IMR-90 (cell line): ENCODE results near the gene UBN1. TPM values are rescaled to one million over a fixed set of nuclear protein-coding genes. Genes with fewer than 3 reads are reported as not detected.
A peak's percentile ranks its signal among the peaks of the same experiment; 100 is the strongest.

Experiments
- ATAC-seq: fragments of 200-7000 bp; cut with Tn5 transposase; 2 replicates; pipeline ENCODE4 v1.9.1; 2020; ENCODE audit warnings: low read depth, mild to moderate bottlenecking, moderate library complexity
- BruUV-seq: library from RNA; stranded (reverse); fragments of 400-500 nt; replicated peaks from 2 replicates; lab custom pipeline; 2021; lab: Mats Ljungman, UMichigan
- CTCF ChIA-PET: fragments of 300-600 bp; formaldehyde crosslinking; extraction: SDS; loops from one replicate; lab custom pipeline; 2021; ENCODE audit warnings: antibody characterized with exemption; lab: Yijun Ruan, JAX
- POLR2A ChIA-PET: fragments of 300-600 bp; sonication (Branson Sonifier 250); formaldehyde crosslinking; loops from one replicate; lab custom pipeline; 2022; ENCODE audit warnings: antibody characterized with exemption; ENCODE audit not compliant: unreplicated experiment; lab: Charles Lee
- DNase-seq: peaks from one replicate; pipeline ENCODE4 v3.0.0; 2013
- H2AFZ ChIP-seq: replicated peaks from 2 replicates; pipeline ENCODE3; 2013; ENCODE audit warnings: low read length, mild to moderate bottlenecking; ENCODE audit not compliant: poor library complexity
- H2AK5ac ChIP-seq: 2 replicates; pipeline ENCODE4 v1.6.1; 2013; ENCODE audit warnings: low read depth, low read length, inconsistent platforms
- H2AK9ac ChIP-seq: replicated peaks from 2 replicates; pipeline ENCODE3; 2013; ENCODE audit warnings: mild to moderate bottlenecking, low read depth, low read length, moderate library complexity; ENCODE audit not compliant: poor library complexity
- H2BK120ac ChIP-seq: 2 replicates; pipeline ENCODE4 v1.6.1; 2013; ENCODE audit warnings: low read depth, low read length, inconsistent platforms
- H2BK15ac ChIP-seq: 3 replicates; pipeline ENCODE4 v1.6.1; 2013; ENCODE audit warnings: low read depth, low read length, inconsistent platforms
- H2BK20ac ChIP-seq: 2 replicates; pipeline ENCODE4 v1.6.1; 2013; ENCODE audit warnings: low read depth, mild to moderate bottlenecking, inconsistent platforms, low read length, moderate library complexity
- H2BK5ac ChIP-seq: 2 replicates; pipeline ENCODE4 v1.6.1; 2013; ENCODE audit warnings: mild to moderate bottlenecking, low read depth, low read length, inconsistent platforms; ENCODE audit not compliant: poor library complexity, severe bottlenecking
- H3K14ac ChIP-seq: replicated peaks from 2 replicates; pipeline ENCODE4 v1.6.1; 2013; ENCODE audit warnings: low read depth, low read length, inconsistent platforms
- H3K18ac ChIP-seq: 2 replicates; pipeline ENCODE4 v1.6.1; 2013; ENCODE audit warnings: low read depth, low read length, control low read depth
- H3K23ac ChIP-seq: 2 replicates; pipeline ENCODE4 v1.6.1; 2013; ENCODE audit warnings: low read depth, low read length, inconsistent platforms
- H3K27ac ChIP-seq: 2 replicates; pipeline ENCODE4 v1.5.1; 2013; ENCODE audit warnings: mild to moderate bottlenecking, control low read depth, low read length; ENCODE audit not compliant: insufficient read depth
- H3K27me3 ChIP-seq: 2 replicates; pipeline ENCODE4 v1.6.1; 2013; ENCODE audit warnings: low read length; ENCODE audit not compliant: control insufficient read depth, insufficient read depth
- H3K36me3 ChIP-seq: 2 replicates; pipeline ENCODE4 v1.6.1; 2013; ENCODE audit warnings: low read length, mixed read lengths; ENCODE audit not compliant: control insufficient read depth, insufficient read depth
- H3K4ac ChIP-seq: 2 replicates; pipeline ENCODE4 v1.6.1; 2013; ENCODE audit warnings: low read depth, low read length, inconsistent platforms
- H3K4me1 ChIP-seq: 2 replicates; pipeline ENCODE4 v1.6.1; 2013; ENCODE audit warnings: low read length, mixed read lengths; ENCODE audit not compliant: control insufficient read depth, insufficient read depth
- H3K4me2 ChIP-seq: 2 replicates; pipeline ENCODE4 v1.6.1; 2013; ENCODE audit warnings: low read depth, mild to moderate bottlenecking, control low read depth, low read length, moderate library complexity
- H3K4me3 ChIP-seq: 2 replicates; pipeline ENCODE4 v1.5.1; 2013; ENCODE audit warnings: low read depth, mild to moderate bottlenecking, control low read depth, low read length, moderate library complexity; ENCODE audit not compliant: insufficient read depth
- H3K56ac ChIP-seq: 2 replicates; pipeline ENCODE4 v1.6.1; 2013; ENCODE audit warnings: low read length, inconsistent platforms; ENCODE audit not compliant: insufficient read depth; ENCODE audit errors: extremely low read depth
- H3K79me1 ChIP-seq, 2 experiments: 2 replicates each; pipeline ENCODE4 v1.6.1; 2013; ENCODE audit warnings: low read length in 2 of 2, inconsistent platforms in 1 of 2, low read depth in 1 of 2
- H3K9ac ChIP-seq: 2 replicates; pipeline ENCODE4 v1.6.1; 2013; ENCODE audit warnings: low read depth, low read length, control low read depth
- H3K9me1 ChIP-seq: 2 replicates; pipeline ENCODE4 v1.6.1; 2013; ENCODE audit warnings: low read length, inconsistent platforms; ENCODE audit not compliant: insufficient read depth
- H3K9me3 ChIP-seq: 2 replicates; pipeline ENCODE4 v1.6.1; 2013; ENCODE audit warnings: low read length; ENCODE audit not compliant: control insufficient read depth, insufficient read depth
- H4K20me1 ChIP-seq: 2 replicates; pipeline ENCODE4 v1.6.1; 2013; ENCODE audit warnings: low read length, inconsistent platforms; ENCODE audit not compliant: insufficient read depth
- H4K5ac ChIP-seq: 2 replicates; pipeline ENCODE4 v1.6.1; 2013; ENCODE audit warnings: mild to moderate bottlenecking, low read depth, low read length, control low read depth
- H4K8ac ChIP-seq, 2 experiments: 2 replicates each; pipeline ENCODE4 v1.6.1; 2013; ENCODE audit warnings: low read depth in 2 of 2, low read length in 2 of 2, control low read depth in 1 of 2, inconsistent platforms in 1 of 2
- H4K91ac ChIP-seq: 2 replicates; pipeline ENCODE4 v1.6.1; 2013; ENCODE audit warnings: low read depth, low read length, inconsistent platforms; ENCODE audit not compliant: insufficient read depth
- CHD1 ChIP-seq: IDR thresholded peaks from 2 replicates; pipeline ENCODE4 v1.6.1; 2012; ENCODE audit warnings: low read depth, low read length, improper control_type of control experiment
- MXI1 ChIP-seq: IDR thresholded peaks from 2 replicates; pipeline ENCODE4 v1.6.1; 2012; ENCODE audit warnings: low read depth, mild to moderate bottlenecking, low read length, moderate library complexity, borderline replicate concordance
- POLR2A ChIP-seq: IDR thresholded peaks from 2 replicates; pipeline ENCODE4 v1.6.1; 2012; ENCODE audit warnings: mild to moderate bottlenecking, low read depth, low read length
- WGBS, 2 experiments: methylation state at CpG; one replicate each; pipeline versions ENCODE4 v1.1.5 to v1.1.7; 2013; ENCODE audit warnings: missing lambda C conversion rate in 2 of 2; ENCODE audit not compliant: insufficient read length in 1 of 2; ENCODE audit errors: extremely low coverage in 2 of 2; 5-methylcytosine and 5-hydroxymethylcytosine counted together
- dilution Hi-C: fragments of 300-500 bp; cut with HindIII; formaldehyde crosslinking; loops from one replicate; pipeline ENCODE4 v1.14.3; 2018; ENCODE audit warnings: low sequenced_read_pairs; ENCODE audit not compliant: unreplicated experiment
- in situ Hi-C: fragments of 300-500 bp; cut with MboI; formaldehyde crosslinking; loops from 3 replicates; pipeline ENCODE4 v1.14.3; 2019; ENCODE audit warnings: low sequenced_read_pairs, inconsistent platforms, mixed read lengths
- intact Hi-C: fragments of 100-400 bp; cut with micrococcal nuclease; formaldehyde crosslinking; loops from 2 replicates; pipeline ENCODE4 v1.10.0; 2022
- polyA plus RNA-seq, 3 experiments: library from polyadenylated mRNA; depleted of rRNA; stranded (reverse); fragments of >200 nt; gene quantifications; 2 replicates each; pipeline ENCODE4 v1.2.3, GENCODE V29; 2012; ENCODE audit warnings: low replicate concordance in 1 of 3
- total RNA-seq: library from RNA; depleted of rRNA; stranded (reverse); fragments of >200 nt; gene quantifications from 2 replicates; pipeline ENCODE4 v1.2.3, GENCODE V29; 2012

The UBN1 gene
- total and polyA plus RNA-seq, 2 of the 4 experiments (the other 2 are of a cell fraction), result 5.7 to 16.3 TPM

DNA sequence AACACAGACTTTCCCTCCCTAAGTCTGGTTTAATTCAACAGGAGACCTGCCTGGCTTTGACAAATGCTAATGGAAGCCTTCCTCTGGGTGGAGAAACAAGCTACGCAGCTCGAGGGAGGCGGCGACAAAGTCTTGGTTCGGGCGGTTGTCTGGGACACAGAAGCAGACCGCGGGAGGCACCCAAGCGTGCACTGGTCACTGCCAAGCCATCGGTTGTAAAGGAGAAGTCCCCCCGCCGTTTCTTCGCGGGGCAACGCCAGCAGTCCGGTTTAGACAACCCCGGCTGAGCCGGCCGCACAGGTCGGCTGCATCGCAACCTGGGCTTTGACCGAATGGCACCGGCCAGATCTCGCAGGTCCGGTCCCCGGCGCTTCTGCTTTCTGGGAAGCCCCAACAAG, 779 bp upstream of the UBN1 start:
- Histone ChIP-seq H3K9ac (peak overlapping the region; percentile 88), H3K23ac (peak overlapping the region; percentile 39; the same call in 1 of the 2 replicates), H4K91ac (no peak overlapping the region), H3K79me1 (peaks cover 17 to 38% of the 10 kb centered on the region in 2 experiments), H3K4me2 (peak overlapping the region; percentile 90), H2AK5ac (0 out of 2 replicates have a peak overlapping the region, but pooled peaks have one; percentile 4), H2BK20ac (no peak overlapping the region), H2BK5ac (no peak overlapping the region), H2BK120ac (no peak overlapping the region), H3K27me3 (no peaks in the 10 kb centered on the region), H3K36me3 (peaks cover 21% of the 10 kb centered on the region), H3K4me3 (peak overlapping the region; percentile 88), H3K9me3 (no peaks in the 10 kb centered on the region), H3K27ac (peak overlapping the region; percentile 90), H2BK15ac (no peak overlapping the region), H3K4me1 (peaks cover 8% of the 10 kb centered on the region), H3K56ac (0 out of 2 replicates have a peak overlapping the region, but pooled peaks have one; percentile 54), H2AK9ac (peak overlapping the region; percentile 93), H4K8ac (no peak overlapping the region), H3K18ac (no peak overlapping the region), H4K5ac (no peak overlapping the region), H2AFZ (peak overlapping the region; percentile 95), H3K14ac (0 out of 2 replicates have a peak overlapping the region, but pooled peaks have one; percentile 53), H3K4ac (no peak overlapping the region; the same call in 1 of the 2 replicates), H3K9me1 (no peaks in the 10 kb centered on the region; the same call in 1 of the 2 replicates), H4K20me1 (peaks cover 44% of the 10 kb centered on the region)
- intact Hi-C loops, result loop anchor here (5.0 kb wide), 1 partner anchor 186 kb away; the partner anchor contains the start of gene NAGPA
- ChIA-PET CTCF (no interaction called here), POLR2A (no interaction called here)
- ATAC-seq (peak; percentile 36), DNase-seq (peak; percentile 55)
- in situ Hi-C loops, result no loop called here
- dilution Hi-C loops, result no loop called here
- BruUV-seq, result no TSS peak
- TF ChIP-seq MXI1 (peak; percentile 55; the same call in 1 of the 2 replicates), CHD1 (no peak), POLR2A (peak; percentile 75; the same call in 1 of the 2 replicates)
- WGBS, 2 experiments, result 0% methylated on average over 20 of the region's 27 CpGs; no CpG with 5 or more reads in 1 of the 2 experiments
